GM19043 (cell line): Measurements from ENCODE around the gene HSPA6.
"Not testable (repeated sequence)": the region's sequence is repeated elsewhere in the genome, so short reads cannot be mapped to it uniquely, and the experiment has no call there.

Experiments used
- ATAC-seq: cut with Tn5 transposase; IDR thresholded peaks from one replicate; pipeline ENCODE4 v1.9.1; 2021; ENCODE audit warnings: low read depth; ENCODE audit not compliant: unreplicated experiment

HSPA6 gene

GRCh38 chr1:161531986-161532643 lies 7.8 kb downstream of the HSPA6 start:
- ATAC-seq = no peak

GRCh38 chr1:161532644-161533567 lies 8.6 kb downstream of the HSPA6 start:
- not testable (repeated sequence) for ATAC-seq

GRCh38 chr1:161537068-161537669 lies 12.8 kb downstream of the HSPA6 start:
- ATAC-seq = not testable (repeated sequence)

- ATAC-seq = not testable (repeated sequence)
Observed at GRCh38 chr1:161538925-161539479, 14.7 kb downstream of the HSPA6 start.

- peak; percentile 42 for ATAC-seq
Observed at GRCh38 chr1:161539731-161540569, 15.6 kb downstream of the HSPA6 start.

- peak; percentile 16 for ATAC-seq
Observed at GRCh38 chr1:161540570-161540960, 16.2 kb downstream of the HSPA6 start.

- ATAC-seq = peak; percentile 68
Observed at GRCh38 chr1:161542091-161542559, 17.8 kb downstream of the HSPA6 start.

- not testable (repeated sequence) for ATAC-seq
Observed at GRCh38 chr1:161543125-161543524, 18.8 kb downstream of the HSPA6 start.

- not testable (repeated sequence) for ATAC-seq
Observed at GRCh38 chr1:161545005-161545731, 20.8 kb downstream of the HSPA6 start.

- not testable (repeated sequence) for ATAC-seq
Observed at GRCh38 chr1:161547995-161548741, 23.8 kb downstream of the HSPA6 start.

GRCh38 chr1:161548749-161549406 lies 24.5 kb downstream of the HSPA6 start:
- not testable (repeated sequence) for ATAC-seq

- no peak for ATAC-seq
Observed at GRCh38 chr1:161549652-161550051, 25.3 kb downstream of the HSPA6 start, which contains the start of gene FCGR3A. Gene FCGR3A (minus strand): TSS chr1:161549818. CDS start chr1:161549736, 82 bp downstream.

- not testable (repeated sequence) for ATAC-seq
Observed at GRCh38 chr1:161550942-161551341, 26.6 kb downstream of the HSPA6 start.

GRCh38 chr1:161553631-161554030 lies 29.3 kb downstream of the HSPA6 start:
- not testable (repeated sequence) for ATAC-seq

- not testable (repeated sequence) for ATAC-seq
Observed at GRCh38 chr1:161554340-161554739, 30.0 kb downstream of the HSPA6 start.

- not testable (repeated sequence) for ATAC-seq
Observed at GRCh38 chr1:161554815-161555417, 30.6 kb downstream of the HSPA6 start.

GRCh38 chr1:161556143-161556542 lies 31.8 kb downstream of the HSPA6 start:
- not testable (repeated sequence) for ATAC-seq
